Esophagus squamous epithelium (tissue), 4 donors: Measurements from ENCODE around the gene IDH1.

Experiments
- POLR2A ChIP-seq, 4 donors: fragments of 450-650 bp; IDR thresholded peaks; one replicate each; pipeline ENCODE4 v1.6.1; 2017; ENCODE audit warnings: antibody characterized with exemption in 4 of 4, mild to moderate bottlenecking in 4 of 4, moderate library complexity in 3 of 4
- TF ChIP-seq, protein P1 (sequence below), 6 experiments: fragments of 450-650 bp in 4 of 6; fragments of 200-600 bp in 2 of 6; sonication (generic) in 2 of 6; IDR thresholded peaks; one replicate each; pipeline ENCODE4 v1.5.1; 2016 to 2019; ENCODE audit warnings: antibody characterized with exemption in 6 of 6, mild to moderate bottlenecking in 4 of 6, moderate library complexity in 4 of 6

DNA sequence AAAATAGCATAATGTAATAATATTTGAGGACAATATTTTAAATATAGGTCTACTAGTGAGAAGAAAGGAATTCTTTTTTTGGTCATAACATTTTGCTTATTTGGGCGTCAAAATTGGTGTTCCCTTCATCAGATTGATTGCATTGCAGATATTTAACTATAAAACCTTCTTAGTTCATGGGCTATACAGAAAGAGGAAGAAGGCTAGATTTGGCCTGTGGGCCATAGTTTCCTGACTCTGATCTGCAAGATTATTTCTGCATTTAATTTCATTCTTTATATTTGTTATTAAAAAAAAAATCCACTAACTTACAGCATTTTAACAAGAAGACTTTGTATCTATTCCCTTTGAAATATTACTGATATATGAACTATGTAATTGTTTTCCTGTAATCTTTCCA is 43.1 kb upstream of the IDH1 start:
- TF ChIP-seq, protein P1, sequence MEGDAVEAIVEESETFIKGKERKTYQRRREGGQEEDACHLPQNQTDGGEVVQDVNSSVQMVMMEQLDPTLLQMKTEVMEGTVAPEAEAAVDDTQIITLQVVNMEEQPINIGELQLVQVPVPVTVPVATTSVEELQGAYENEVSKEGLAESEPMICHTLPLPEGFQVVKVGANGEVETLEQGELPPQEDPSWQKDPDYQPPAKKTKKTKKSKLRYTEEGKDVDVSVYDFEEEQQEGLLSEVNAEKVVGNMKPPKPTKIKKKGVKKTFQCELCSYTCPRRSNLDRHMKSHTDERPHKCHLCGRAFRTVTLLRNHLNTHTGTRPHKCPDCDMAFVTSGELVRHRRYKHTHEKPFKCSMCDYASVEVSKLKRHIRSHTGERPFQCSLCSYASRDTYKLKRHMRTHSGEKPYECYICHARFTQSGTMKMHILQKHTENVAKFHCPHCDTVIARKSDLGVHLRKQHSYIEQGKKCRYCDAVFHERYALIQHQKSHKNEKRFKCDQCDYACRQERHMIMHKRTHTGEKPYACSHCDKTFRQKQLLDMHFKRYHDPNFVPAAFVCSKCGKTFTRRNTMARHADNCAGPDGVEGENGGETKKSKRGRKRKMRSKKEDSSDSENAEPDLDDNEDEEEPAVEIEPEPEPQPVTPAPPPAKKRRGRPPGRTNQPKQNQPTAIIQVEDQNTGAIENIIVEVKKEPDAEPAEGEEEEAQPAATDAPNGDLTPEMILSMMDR (IDR thresholded peaks at IDR 0.05), result no peak
- TF ChIP-seq POLR2A (IDR thresholded peaks at IDR 0.05), result no peak
